ENCODE results near the gene DCT. TPM values are rescaled to one million over a fixed set of nuclear protein-coding genes. Genes with fewer than 3 reads are reported as not detected.

The DCT gene
- total and polyA plus RNA-seq, 12 donors: 0.18 to 3.0 (median 0.75) TPM

DNA sequence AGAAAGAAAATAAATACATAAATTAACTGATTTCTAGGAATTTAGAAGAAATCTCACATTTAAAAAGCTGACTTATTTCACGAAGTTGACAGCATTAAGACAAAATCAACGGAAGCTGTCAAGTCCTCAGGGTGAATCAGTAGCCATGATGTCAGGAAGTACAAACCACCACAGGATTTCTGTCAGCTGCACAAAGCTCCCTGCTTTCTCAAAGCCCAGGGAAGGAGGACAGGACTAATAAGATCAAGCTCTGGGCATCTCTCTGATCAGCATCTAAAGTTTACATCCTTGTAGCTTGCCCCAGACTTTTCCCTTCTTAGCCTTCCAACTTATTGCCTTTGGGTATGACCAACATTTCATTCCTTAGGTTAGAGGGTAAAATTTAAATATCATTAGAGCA, 9.4 kb downstream of the DCT start:
- Histone ChIP-seq H3K4me1 (replicated peaks in 1 of 2) (no peaks in the 10 kb centered on the region), H3K27me3 (no peaks in the 10 kb centered on the region), H3K4me3 (no peak overlapping the region), H3K36me3 (replicated peaks in 1 of 2) (no peaks in the 10 kb centered on the region), H3K9me3 (replicated peaks in 1 of 3) (no peaks in the 10 kb centered on the region), H3K27ac (no peak overlapping the region)
- DNase-seq: no peak
- 78 to 97% (median 89%) methylated on average over 2 of the region's 2 CpGs for WGBS, 4 donors
- TF ChIP-seq, protein P1, sequence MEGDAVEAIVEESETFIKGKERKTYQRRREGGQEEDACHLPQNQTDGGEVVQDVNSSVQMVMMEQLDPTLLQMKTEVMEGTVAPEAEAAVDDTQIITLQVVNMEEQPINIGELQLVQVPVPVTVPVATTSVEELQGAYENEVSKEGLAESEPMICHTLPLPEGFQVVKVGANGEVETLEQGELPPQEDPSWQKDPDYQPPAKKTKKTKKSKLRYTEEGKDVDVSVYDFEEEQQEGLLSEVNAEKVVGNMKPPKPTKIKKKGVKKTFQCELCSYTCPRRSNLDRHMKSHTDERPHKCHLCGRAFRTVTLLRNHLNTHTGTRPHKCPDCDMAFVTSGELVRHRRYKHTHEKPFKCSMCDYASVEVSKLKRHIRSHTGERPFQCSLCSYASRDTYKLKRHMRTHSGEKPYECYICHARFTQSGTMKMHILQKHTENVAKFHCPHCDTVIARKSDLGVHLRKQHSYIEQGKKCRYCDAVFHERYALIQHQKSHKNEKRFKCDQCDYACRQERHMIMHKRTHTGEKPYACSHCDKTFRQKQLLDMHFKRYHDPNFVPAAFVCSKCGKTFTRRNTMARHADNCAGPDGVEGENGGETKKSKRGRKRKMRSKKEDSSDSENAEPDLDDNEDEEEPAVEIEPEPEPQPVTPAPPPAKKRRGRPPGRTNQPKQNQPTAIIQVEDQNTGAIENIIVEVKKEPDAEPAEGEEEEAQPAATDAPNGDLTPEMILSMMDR (IDR thresholded peaks at IDR 0.05): no peak
- TF ChIP-seq POLR2A (IDR thresholded peaks at IDR 0.05): no peak
- intact Hi-C loops (cut with DNase I): no loop called here

DNA sequence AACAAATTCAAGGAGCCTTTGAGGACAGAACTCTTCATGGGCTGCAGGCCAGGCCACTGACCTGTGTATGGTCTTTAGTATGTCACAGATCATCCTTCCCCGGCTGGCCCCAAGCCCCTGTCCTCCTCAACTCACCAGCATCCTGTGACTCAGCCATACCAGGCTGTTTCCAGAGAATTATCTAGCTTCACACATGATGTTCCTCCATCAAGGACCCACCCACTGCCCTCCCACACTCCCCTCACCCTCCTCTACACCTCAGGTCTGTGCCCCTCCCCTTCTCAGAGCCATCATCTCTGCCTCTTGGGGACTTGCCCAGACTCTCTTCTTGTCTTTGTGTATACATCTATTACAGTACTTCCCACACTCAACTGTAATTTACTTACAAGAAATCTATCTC, 14.7 kb downstream of the DCT start:
- no peaks in the 10 kb centered on the region for H3K4me1 ChIP-seq (replicated peaks in 1 of 2)
- H3K36me3 ChIP-seq (replicated peaks in 1 of 2): no peaks in the 10 kb centered on the region
- no peak overlapping the region for H3K4me3 ChIP-seq
- H3K9me3 ChIP-seq (replicated peaks in 1 of 3): no peaks in the 10 kb centered on the region
- no peak for DNase-seq
- TF ChIP-seq, protein P1 (IDR thresholded peaks at IDR 0.05): no peak
- TF ChIP-seq POLR2A (IDR thresholded peaks at IDR 0.05): no peak
- no peaks in the 10 kb centered on the region for H3K27me3 ChIP-seq
- intact Hi-C loops (cut with DNase I): no loop called here
- H3K27ac ChIP-seq: no peak overlapping the region
- 80 to 90% (median 88%) methylated on average over 1 of the region's 1 CpG for WGBS, 4 donors

DNA sequence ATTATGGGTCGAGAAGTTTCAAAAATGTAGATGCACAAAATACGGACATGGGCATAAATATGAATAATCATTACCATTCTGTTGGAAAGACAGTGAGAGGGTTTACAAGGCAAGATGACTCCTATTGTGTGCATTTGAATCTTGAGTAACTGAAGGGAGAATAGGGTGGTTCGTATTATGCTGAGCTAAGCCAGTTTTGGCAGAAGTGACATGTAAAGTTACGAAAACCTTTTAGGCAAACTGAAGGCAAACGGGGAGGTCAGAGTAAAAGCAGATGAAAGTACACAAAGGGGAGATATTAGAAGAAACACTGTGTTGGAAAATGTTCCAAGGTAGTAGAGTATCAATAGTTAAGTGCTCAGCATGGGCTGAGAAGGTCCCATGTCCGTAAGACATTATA, 16.8 kb downstream of the DCT start:
- no peak overlapping the region for H3K27ac ChIP-seq
- TF ChIP-seq, protein P1 (IDR thresholded peaks at IDR 0.05): no peak
- TF ChIP-seq POLR2A (IDR thresholded peaks at IDR 0.05): no peak
- H3K4me1 ChIP-seq (replicated peaks in 1 of 2): no peaks in the 10 kb centered on the region
- no peak overlapping the region for H3K4me3 ChIP-seq
- no peak for DNase-seq
- H3K36me3 ChIP-seq (replicated peaks in 1 of 2): no peaks in the 10 kb centered on the region
- H3K27me3 ChIP-seq: no peaks in the 10 kb centered on the region
- H3K9me3 ChIP-seq (replicated peaks in 1 of 3): no peaks in the 10 kb centered on the region
- intact Hi-C loops (cut with DNase I): no loop called here
- 86 to 93% (median 87%) methylated on average over 6 of the region's 6 CpGs for WGBS, 4 donors

DNA sequence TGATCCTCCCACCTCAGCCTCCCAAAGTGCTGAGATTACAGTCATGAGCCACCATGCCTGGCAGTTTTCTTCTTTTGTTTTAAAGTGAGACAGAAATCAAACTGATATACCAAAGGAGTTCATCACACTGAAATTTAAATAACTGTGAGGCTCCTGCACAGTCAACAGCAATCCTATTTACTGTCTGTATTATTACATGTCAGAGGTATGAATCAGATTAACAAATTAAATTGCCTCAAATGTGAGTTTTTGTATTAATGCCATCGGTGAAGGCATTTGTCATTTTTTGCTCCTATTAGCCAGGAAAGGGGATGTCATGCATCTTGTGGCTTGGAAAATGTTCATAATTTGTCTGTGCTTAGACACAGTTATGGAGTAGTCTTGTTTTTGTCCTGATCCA, 20.4 kb downstream of the DCT start:
- Histone ChIP-seq H3K4me3 (no peak overlapping the region), H3K36me3 (replicated peaks in 1 of 2) (no peaks in the 10 kb centered on the region), H3K9me3 (replicated peaks in 1 of 3) (no peaks in the 10 kb centered on the region), H3K4me1 (replicated peaks in 1 of 2) (no peaks in the 10 kb centered on the region), H3K27me3 (no peaks in the 10 kb centered on the region), H3K27ac (no peak overlapping the region)
- TF ChIP-seq, protein P1 (IDR thresholded peaks at IDR 0.05): no peak
- TF ChIP-seq POLR2A (IDR thresholded peaks at IDR 0.05): no peak
- 79 to 91% (median 86%) methylated on average over 1 of the region's 1 CpG for WGBS, 4 donors
- intact Hi-C loops (cut with DNase I): no loop called here
- no peak for DNase-seq

Measured in adrenal gland (tissue), 12 donors.